Stimulated activated CD8-positive, alpha-beta memory T cell treated with anti-CD3 and anti-CD28 coated beads, Interleukin-4, amount 100 ng/mL, for 4 hours (primary cell): Measurements from ENCODE around the gene AQP3.
"Not testable (repeated sequence)": the region's sequence is repeated elsewhere in the genome, so short reads cannot be mapped to it uniquely, and the experiment has no call there.

Source experiments
- DNase-seq, 2 donors: peaks; one replicate each; pipeline ENCODE4 v3.0.0-alpha.2; 2020; ENCODE audit warnings: low read depth in 2 of 2, low spot score in 1 of 2

AQP3 gene

DNA sequence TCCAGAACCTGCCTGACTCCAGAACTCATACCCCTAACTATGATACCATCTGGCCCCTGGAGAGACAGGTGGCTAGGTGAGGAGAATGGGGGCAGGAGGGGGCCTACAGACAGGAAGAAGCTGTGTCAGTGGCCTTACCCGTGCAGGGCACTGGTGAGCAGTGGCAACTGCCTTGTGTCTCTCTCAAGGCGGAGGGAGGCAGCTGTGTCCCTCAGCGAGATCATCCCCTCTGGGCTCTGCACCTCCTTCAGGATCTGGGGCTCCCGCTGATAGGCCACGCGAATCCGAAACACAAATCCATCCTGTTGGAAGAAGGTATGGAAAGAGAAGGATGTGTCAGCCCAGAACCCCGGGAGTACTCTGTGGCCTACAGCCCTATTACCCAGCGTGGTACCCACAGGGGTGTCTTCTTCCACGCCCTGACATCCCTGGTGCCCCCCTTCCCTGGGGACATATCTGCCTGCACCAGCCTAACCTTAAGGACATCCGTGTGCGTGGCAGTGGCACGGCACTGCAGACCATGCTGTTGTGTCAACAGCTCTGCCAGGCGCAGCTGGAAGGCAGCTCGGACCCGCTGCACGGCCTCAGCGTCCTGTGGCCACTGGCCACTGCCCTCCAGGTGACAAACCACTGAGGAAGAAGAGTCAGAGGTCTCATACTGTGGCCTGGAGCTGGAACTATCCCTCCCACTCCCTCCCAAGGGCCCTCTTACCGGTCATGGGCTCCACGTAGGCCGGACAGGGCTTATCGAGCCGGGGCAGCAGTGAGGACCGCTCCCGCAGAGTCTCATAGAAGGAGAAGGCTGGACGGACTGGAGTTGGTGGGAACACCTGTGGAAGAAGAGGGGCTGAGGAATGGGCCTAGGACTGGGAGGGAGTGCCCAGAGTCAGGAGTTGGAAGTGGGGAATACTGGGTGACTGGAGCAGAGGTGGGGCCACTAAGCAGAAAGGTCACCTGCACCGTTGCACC is 18.5 kb upstream of the AQP3 start:
- DNase-seq = no peak

- no peak for DNase-seq
Measured at GRCh38 chr9:33465096-33465495, 17.7 kb upstream of the AQP3 start.

GRCh38 chr9:33464045-33464636 is 16.7 kb upstream of the AQP3 start:
- no peak for DNase-seq

DNA sequence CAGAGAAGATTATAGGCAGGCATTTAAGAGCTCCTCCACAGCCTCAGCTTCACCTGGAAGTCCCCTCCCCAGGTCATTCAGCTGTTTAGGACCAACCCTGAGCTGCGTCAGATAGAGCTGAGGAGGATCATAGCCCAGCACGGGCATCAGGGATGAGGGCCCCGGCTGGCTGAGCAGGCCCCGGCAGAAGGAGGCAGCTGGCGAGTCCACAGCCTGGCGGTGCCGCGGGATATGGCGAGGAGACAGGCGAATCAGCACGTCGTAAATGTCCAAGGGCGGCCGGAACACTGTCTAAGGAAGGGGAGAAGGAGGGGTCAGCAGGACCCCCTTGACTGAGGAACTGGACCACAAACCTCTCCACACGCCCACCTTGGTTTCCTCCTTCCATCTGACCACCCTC is 15.8 kb upstream of the AQP3 start:
- DNase-seq = no peak

GRCh38 chr9:33461492-33461891 is 14.1 kb upstream of the AQP3 start:
- DNase-seq = no peak

- no peak for DNase-seq
Measured at GRCh38 chr9:33460854-33461253, 13.5 kb upstream of the AQP3 start.

GRCh38 chr9:33459115-33459514 is 11.7 kb upstream of the AQP3 start:
- no peak for DNase-seq

- DNase-seq = peak; percentile 43 to 59
Measured at GRCh38 chr9:33458444-33458843, 11.1 kb upstream of the AQP3 start.

- DNase-seq = no peak
Measured at GRCh38 chr9:33455945-33456344, 8.6 kb upstream of the AQP3 start.

DNA sequence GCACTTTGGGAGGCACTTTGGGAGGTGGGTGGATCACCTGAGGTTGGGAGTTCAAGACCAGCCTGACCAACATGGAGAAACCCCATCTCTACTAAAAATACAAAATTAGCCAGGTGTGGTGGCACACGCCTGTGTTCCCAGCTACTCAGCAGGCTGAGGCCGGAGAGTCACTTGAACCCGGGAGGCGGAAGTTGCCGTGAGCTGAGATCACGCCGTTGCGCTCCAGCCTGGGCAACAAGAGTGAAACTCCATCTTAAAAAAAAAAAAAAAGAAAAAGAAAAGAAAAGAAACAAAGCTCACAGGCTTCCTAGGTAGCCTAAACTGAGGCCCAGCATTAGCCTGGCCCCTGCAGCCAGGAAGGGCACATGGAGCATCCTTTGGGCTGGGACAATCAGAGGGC is 8.1 kb upstream of the AQP3 start:
- not testable (repeated sequence) for DNase-seq

- DNase-seq = not testable (repeated sequence)
Measured at GRCh38 chr9:33454661-33455026, 7.3 kb upstream of the AQP3 start.

GRCh38 chr9:33453999-33454660 is 6.7 kb upstream of the AQP3 start:
- no peak for DNase-seq

DNA sequence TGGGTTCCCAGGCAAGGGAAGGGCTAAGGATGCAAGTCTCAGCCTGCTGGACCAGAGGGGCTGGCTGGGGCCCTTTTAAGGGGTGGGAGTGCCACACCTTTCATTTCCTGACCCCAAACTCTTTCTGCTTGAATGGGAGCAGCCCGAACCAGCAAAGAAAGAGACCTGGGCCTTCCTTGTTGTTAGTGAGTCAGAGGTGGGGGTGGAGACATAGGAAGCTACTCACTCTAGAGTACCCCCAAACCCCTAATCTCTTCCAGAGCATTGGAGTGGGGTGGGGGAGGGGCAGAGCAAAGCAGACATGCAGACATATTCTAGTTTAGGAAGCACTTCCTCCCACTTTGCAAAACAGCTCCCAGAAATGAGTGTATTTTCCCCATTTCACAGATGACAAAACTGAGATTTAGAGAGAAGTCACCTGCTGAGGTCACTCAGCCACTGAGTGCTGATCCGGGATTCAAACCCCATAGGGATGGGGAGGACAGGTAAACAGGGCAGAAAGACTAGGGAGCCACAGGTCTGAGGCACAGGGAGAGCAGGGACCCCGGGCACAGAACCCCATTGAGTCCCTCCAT is 6.0 kb upstream of the AQP3 start:
- DNase-seq = no peak

- DNase-seq = no peak
Measured at GRCh38 chr9:33452828-33453271, 5.5 kb upstream of the AQP3 start.

DNA sequence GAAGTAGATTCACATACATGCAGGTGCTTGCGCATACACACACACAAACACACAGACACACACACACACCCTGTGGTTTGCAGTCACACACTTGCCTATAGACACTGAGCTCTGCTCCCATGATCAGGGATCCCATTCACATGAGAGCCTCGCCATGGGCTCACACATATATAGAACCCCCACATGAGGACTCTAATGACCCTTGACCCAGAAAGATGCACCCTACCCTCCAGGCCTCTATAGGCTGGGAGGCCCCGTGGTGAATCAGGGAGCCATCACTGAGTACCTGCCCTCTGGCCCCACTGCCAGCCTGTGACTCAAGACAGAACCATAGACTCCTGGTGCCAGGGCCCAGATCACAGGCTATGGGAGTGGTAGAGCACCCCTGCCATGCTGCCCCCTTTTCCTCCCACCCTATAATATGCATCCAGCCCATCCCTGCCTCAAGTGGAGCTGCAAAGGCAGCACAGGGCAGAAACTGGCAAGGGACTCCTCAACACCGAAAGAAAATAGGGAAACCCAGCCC is 3.3 kb upstream of the AQP3 start:
- DNase-seq = no peak

DNA sequence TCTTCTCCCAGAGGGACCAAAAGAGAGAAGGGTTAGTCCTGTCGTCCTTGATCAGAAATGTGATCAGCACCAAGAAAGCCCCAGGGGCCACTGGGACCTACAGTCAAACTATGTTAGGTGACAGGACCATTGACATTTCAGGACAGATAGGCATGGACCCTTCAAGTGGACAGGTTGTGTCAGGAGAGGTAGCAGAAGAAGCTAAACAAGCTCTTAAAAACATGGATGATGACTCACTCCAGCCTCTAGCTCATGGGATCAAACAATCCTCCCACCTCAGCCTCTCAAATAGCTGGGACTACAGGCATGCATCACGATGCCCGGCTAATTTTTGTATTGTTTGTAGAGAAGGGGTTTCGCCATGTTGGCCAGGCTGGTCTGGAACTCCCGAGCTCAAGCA is 2.3 kb upstream of the AQP3 start:
- no peak for DNase-seq

- no peak for DNase-seq
Measured at GRCh38 chr9:33447799-33448553, 583 bp upstream of the AQP3 start.

- DNase-seq = no peak
Measured at GRCh38 chr9:33446240-33446945, 1.0 kb downstream of the AQP3 start.

- no peak for DNase-seq
Measured at GRCh38 chr9:33445389-33446239, 1.8 kb downstream of the AQP3 start.
